DMS153 treated with DMSO at 0.1 percent for 48 hours (cell line): ENCODE measurements around the gene POLE.

Experiments
- DNase-seq: peaks from one replicate; lab custom pipeline; 2025; ENCODE audit not compliant: unreplicated experiment; lab: John Stamatoyannopoulos, UW

Gene POLE

DNA sequence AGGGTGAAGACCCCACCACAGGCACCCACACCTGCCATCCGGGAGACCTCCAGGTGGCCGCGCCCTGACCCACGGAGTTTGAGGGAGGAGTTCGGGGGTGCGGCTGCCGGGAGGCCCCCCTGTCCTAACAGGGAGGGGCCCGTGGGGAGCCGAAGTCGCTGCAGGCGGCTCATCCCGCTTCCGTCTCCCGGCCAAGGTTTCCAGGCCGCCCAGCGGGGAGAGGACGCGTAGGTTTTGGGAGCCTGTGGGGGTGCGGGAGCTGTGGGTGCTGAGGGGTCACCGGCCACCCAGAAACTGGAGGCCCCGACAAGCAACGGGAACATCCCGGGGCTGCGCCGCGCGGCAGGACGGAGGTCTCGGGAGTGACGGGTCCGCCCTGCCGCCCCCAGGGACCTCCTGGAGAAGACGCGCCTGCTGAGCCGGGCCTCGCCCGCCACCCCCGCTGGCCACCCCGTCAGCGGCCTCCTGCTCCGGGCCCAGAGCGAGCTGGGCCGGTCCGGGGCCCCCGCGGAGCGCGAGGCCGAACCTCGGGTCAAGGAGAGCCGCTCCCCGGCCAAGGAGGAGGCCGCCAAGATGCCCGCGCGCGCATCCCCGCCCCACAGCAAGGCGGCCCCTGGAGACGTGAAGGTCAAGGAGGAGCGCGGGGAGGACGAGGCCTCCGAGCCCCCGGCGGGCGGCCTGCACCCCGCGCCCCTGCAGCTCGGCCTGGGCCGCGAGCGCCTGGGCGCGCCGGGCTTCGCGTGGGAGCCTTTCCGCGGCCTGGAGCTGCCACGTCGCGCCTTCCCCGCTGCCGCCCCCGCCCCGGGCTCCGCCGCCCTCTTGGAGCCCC is 104.3 kb downstream of the POLE start:
- no peak for DNase-seq

DNA sequence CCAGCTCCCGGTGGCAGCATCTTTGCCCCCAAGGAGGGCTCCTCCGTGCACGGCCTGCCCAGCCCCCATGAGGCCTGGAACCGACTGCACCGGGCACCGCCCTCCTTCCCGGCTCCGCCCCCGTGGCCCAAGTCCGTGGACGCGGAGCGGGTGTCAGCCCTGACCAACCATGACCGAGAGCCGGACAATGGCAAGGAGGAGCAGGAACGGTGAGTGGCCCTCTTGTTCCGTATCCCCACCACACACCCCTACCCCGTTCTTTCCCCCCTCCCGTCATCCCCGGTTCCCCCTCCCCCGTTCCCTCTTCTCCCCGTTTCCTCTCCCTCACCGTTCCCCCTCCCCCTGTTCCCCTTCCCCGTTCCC is 105.1 kb downstream of the POLE start:
- no peak for DNase-seq

DNA sequence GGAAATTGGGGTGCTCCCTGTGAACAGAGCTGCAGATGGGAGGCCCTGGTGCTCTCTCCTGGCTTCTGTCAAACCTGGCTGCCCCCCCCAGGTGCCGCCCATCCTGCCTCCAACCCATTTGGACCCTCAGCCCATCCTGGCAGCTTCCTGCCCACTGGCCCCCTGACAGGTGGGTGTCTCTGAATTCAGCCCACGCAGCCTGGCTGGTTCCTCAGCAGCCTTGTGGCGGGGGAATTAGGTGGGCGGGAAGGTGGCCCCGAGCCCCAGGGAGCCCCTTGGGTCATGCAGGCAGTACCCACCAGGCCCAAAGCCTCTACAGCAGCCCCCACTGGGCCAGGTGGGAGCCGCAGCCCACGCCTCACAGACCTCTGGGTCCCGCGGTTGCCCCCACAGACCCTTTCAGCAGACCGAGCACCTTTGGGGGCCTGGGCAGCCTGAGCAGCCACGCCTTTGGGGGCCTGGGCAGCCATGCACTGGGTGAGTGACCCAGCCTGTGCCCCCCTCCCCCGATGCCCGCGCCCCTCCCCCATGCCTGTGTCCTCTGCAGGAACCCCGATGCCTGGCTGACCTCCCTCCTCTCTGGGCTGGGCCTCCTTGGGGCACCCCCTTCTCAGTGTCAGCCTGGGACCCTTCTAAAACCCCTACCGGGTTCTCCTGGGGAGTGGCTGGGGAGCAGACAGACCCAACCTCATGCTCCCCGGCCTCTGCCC is 105.6 kb downstream of the POLE start:
- no peak for DNase-seq

DNA sequence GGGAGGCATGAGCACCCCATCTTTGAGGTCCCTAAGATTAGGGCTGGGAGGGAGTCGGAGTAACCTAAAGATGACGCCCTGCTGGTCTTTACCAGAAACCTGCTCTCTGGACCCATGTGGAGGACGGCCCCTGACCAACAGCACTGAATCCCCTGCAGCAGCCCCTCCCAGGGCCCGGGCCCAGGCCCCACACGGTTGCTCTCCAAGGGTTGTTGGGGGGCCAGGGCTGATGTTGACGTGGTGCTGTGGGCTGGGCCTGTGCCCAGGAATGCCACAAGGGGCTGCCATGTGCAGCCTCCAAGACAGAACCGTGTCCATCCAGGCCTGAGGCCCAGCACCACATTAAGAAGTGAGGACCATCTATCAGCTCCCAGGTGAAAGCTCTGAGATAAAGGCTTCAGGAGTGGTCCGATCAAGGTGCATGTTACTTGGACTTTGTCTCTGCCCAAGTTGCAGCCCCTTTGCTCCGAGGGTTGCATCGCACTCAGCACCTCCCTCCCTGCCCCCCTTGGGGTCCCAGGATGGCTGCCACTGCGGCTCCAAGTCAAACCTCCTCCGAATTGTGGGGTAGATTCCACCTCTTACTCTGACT is 106.3 kb downstream of the POLE start:
- DNase-seq, result no peak

DNA sequence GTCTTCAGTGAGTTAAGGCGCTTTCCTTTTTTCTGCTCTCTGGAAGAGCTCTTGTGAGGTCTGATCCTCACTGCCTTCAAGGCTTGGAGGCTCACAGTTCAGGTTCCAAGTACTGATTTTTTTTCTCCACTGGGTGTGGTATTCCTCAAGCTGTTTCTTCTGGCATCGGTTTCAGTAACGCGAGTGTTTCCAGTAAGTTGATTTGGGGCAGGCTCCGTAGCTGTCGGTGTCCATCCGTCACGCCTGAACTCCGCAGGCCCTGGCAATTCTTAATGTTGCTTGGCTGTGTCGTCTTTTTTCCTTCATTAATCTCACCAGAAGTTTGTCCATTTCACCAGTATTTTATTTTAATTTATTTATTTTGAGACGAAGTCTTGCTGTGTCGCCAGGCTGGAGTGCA is 107.4 kb downstream of the POLE start:
- no peak for DNase-seq

DNA sequence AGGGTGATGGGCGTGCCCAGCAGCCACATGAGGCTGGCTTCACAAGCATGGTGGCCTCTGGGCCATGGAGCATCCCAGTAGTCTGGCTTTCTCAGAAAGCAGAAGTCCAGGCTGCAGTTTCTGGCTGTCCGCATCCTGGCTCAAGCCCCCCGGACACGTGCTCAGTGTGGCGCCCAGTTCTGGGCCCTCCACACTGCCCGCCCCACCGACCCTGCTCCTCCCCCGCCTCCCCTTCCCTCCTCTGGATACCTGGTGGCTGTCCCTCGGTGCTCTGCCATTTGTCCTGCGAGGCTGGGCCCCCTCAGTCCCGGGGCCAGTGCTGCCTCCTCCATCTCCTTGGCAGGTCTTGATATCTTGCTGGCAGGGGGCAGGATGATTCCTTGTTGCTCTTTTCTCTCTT is 108.3 kb downstream of the POLE start:
- no peak for DNase-seq

DNA sequence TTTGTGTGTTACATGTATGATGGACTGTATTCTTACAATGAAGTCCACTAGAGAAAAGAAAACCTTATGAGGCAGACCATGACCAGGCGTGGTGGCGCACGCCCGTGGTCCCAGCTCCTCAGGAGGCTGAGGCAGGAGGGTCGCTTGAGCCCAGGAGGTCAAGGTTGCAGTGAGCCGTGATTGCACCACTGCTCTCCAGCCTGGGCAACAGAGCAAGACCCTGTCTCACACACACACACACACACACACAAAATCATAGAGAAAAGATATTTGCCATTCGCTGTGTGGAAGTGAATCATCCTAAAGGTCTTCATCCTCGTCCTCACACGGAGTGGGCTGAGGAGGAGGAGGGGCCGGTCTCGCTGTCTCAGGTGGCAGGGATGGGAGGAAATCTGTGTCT is 109.0 kb downstream of the POLE start:
- DNase-seq, result no peak

DNA sequence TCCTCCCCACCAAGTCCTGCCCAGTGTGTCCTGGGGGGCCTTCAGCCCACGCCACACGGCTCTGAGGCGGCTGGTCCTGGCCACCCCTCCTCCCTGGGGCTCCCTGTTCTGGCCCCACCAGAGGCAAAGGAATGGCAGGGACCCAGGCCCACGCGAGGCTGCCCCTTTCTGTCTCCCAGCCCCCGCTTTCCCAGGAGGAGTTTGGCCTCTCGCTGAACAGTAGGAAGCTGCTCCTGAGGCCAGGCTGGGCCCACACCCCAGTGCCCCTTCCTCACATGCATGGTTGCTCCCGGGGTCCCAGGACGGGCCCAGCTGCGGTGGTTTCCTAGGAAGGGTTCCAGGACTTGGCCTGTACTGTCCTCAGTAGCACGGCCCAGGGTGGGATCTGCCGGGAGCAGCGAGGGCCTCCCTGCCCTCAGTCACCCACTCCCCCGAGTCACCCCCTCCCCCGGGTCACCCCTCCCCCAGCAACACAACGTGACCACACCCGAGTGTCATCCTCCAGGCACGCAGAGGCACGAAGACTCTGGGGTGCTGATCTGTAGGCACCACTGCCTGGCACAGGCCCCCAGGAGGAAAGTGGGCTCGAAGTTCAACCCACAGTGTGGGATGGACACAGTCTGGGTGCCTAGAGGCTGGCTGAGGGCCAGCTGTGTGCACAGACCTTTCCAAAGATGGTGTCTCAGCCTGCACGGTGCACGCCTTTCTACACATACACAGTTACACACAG is 109.8 kb downstream of the POLE start:
- no peak for DNase-seq

DNA sequence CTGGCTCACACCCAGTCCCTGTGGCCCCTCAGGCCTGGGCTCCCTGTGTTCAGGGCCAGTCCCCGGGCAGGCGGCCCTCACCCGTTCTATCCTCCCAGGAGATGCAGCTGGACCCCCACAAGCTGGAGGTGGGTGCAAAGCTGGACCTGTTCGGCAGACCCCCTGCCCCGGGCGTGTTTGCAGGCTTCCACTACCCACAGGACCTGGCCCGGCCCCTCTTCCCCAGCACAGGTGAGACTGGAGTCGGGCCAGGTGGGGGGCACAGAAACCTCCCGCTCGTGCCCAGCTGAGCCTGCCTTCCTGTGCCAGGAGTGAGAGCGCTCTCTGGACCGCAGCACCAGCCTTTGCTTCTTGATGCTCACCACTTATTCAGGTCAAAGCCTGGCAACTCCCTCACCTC is 110.4 kb downstream of the POLE start:
- no peak for DNase-seq

DNA sequence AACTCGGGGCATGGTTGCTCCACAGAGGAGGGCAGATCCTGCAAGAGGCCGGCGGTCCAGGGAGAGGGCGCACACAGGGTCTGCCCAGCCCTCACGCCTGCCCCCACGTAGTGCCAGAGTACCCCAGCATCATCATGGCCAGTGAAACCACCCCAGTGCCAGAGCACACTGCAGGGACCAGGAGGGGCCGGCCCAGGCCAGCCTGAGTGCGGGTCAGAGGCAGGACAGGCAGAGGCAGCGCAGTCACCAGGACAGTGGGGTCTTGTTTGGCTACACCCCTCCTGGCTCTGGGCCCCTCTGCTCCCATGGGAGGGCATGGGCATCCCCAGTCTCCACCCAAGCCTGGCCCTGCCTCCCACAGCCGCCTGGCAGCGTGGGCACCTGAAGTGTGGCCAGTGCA is 111.5 kb downstream of the POLE start:
- no peak for DNase-seq

DNA sequence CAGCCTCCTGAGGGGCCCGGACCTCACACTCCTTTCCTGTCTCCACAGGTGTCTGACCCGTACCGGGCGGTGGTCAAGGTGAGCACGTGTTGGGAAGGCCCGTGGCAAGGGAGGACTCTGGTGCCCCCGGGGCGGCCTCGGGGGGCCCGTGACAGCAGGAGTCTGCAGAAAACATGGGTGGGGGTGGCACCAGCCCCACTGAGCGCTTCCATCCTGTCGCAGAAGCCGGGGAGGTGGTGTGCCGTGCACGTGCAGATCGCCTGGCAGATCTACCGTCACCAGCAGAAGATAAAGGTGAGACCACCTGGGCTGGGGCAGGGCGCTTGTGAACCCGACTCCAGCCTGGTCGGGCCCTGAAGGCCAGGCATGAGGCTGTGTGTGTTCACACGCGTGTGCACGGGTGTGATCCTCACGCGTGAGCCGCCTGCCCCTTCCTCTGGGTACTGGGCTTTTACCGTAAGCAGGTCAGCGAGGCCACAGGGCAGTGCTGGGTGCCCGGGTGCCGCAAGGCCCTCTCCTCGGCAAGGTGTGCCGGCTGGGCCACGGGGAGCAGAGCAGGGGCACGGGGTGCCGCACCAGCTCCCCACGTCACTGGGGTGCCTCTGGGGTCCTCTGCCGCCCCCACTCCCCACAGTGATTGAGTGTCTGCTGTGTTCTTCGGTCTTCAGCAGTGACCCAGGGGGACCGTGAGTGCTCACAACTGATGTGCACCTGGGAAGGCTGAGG is 112.7 kb downstream of the POLE start:
- DNase-seq, result no peak
